Keratinocyte (primary cell): ENCODE measurements around the gene ATP1B2.

Source experiments
- EZH2 ChIP-seq: IDR thresholded peaks from one replicate; pipeline ENCODE4 v1.6.1; 2012; ENCODE audit warnings: inconsistent platforms, mild to moderate bottlenecking, low read length, moderate library complexity
- TF ChIP-seq, protein P1 (sequence below), 3 experiments: IDR thresholded peaks in 1 of 3; conservative IDR thresholded peaks in 1 of 3; optimal IDR thresholded peaks in 1 of 3; 2 replicates in 2 of 3; 3 replicates in 1 of 3; pipeline versions ENCODE3 to v1.5.1; 2011; ENCODE audit warnings: low read length in 3 of 3, mild to moderate bottlenecking in 3 of 3, moderate library complexity in 2 of 3, control low read depth in 1 of 3, inconsistent platforms in 1 of 3; ENCODE audit not compliant: insufficient read depth in 2 of 3; ENCODE audit errors: extremely low read depth in 1 of 3

DNA sequence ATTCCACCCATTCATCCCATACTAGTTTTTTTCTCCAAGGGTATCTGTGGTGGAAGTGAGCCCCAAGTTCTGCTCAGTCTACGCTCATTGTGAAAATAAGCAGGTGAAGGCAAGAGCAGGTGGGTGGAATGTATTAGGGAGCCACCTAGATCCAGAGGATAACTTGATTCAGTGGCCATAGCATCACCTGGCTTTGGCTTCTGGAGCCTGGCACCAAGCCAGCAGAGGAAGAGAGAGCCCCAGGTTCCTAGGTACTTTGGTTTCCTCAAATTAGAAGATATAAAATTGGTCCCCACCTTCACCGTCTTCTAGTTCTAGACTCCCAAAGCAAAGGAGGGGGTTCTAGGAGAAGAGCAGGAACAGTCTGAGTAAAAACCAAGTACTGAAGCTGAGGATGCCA is 40.1 kb upstream of the ATP1B2 start:
- TF ChIP-seq, protein P1, sequence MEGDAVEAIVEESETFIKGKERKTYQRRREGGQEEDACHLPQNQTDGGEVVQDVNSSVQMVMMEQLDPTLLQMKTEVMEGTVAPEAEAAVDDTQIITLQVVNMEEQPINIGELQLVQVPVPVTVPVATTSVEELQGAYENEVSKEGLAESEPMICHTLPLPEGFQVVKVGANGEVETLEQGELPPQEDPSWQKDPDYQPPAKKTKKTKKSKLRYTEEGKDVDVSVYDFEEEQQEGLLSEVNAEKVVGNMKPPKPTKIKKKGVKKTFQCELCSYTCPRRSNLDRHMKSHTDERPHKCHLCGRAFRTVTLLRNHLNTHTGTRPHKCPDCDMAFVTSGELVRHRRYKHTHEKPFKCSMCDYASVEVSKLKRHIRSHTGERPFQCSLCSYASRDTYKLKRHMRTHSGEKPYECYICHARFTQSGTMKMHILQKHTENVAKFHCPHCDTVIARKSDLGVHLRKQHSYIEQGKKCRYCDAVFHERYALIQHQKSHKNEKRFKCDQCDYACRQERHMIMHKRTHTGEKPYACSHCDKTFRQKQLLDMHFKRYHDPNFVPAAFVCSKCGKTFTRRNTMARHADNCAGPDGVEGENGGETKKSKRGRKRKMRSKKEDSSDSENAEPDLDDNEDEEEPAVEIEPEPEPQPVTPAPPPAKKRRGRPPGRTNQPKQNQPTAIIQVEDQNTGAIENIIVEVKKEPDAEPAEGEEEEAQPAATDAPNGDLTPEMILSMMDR (optimal IDR thresholded peaks at IDR 0.05 in 1 of 3, IDR thresholded peaks at IDR 0.05 in 1 of 3, conservative IDR thresholded peaks at IDR 0.05 in 1 of 3; ENCODE audit: extremely low read depth in 1 of 3, insufficient read depth in 2 of 3, low read length in 3 of 3) = no peak
- no peak for TF ChIP-seq EZH2
